Skeletal muscle cell (primary cell): ENCODE measurements around the gene GKN1.

Experiments used
- DNase-seq: peaks from one replicate; pipeline ENCODE4 v3.0.0-alpha.2; 2010; ENCODE audit warnings: low read depth
- H3K4me3 ChIP-seq: 2 replicates; pipeline ENCODE4 v1.5.1; 2011; ENCODE audit warnings: low read depth, mild to moderate bottlenecking, control low read depth, low read length, moderate library complexity

Gene GKN1

DNA sequence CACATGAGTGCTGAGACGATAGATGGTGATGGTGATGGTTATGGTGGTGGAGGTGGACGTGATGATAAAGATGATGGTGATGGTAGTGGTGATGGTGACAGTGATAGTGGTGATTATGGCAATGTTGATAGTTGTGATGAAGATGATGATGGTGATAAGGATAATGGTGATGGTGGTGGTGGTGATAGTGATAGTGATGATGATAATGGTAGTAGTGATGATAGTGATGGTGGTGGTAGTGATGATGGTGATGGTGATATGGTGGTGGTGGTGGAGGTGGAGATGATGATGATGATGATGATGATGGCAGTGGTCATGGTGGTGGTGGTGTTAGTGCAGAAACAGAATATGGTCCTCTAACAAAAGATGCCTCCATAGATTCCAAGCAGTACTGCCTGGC, 48.8 kb downstream of the GKN1 start:
- DNase-seq: no peak
- H3K4me3 ChIP-seq: no peak overlapping the region

DNA sequence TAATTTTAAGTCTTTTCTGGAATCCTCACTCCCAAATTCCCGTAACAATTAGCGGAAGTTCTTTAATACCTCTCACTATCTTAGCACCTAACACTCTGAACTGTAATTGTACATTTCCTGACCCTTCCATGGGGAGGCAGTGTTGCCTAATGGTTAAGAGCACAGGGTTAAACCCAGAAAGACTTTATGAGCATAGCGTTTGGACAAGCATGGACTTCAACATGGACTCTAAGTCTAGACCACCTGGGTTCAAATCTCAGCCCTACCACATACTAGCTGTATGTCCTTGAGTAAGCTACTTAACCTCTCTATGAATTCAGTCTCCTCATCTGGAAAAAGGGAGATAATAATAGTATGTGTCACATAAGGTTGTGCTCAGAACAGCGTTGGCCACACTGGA, 51.6 kb downstream of the GKN1 start:
- DNase-seq: no peak
- H3K4me3 ChIP-seq: no peak overlapping the region

DNA sequence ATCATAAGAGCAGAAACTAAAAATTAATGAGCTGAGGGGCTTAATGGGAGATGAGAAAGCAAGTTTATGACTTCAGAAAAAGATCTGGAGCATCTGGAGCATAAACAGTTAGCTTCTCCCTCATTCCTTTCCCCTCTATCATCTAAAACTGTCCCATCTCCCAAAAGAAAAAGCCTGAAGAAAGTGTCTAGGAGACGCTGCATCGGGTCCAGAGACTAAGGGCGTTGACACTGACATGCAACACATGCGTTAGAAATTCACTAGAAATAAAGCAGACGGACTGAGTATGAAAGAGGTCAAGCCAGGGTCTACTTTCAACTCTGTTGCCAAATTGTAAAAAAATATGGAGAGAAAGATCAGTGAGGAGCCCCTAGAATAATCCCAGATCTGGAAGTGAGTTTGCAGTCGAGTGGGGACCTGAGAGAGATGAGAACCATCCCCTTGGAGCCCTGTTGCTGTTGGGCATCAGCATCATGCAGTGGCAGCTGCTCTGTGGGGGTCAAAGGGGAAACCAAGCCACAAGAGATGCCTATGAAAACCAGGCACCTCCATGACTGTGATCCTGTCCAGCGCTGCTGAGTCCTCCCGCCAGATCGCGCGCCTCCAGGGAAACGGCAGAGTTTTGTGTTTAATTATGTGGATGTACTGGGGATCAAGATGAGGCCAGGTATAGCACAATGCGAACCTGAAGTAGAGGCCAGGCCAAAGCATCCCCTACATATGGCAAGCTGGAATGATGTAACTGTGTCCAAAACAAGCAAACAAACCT, 52.4 kb downstream of the GKN1 start:
- H3K4me3 ChIP-seq: no peak overlapping the region
- no peak for DNase-seq
